Endothelial cell of umbilical vein (primary cell): ENCODE results near the gene SH3PXD2A. TPM values are rescaled to one million over a fixed set of nuclear protein-coding genes. Genes with fewer than 3 reads are reported as not detected.
A peak's percentile ranks its signal among the peaks of the same experiment; 100 is the strongest.

Experiments used
- BruUV-seq: library from RNA; stranded (reverse); fragments of 400-500 nt; replicated peaks from 2 replicates; lab custom pipeline; 2021; lab: Mats Ljungman, UMichigan
- CTCF ChIA-PET: fragments of 300-600, 350-600 bp; sonication (Branson Sonifier 250); formaldehyde crosslinking; loops from one replicate; lab custom pipeline; 2021; ENCODE audit warnings: antibody characterized with exemption, inconsistent platforms; lab: Charles Lee
- POLR2A ChIA-PET: fragments of 300-600, 350-600 bp; sonication (Branson Sonifier 250); formaldehyde crosslinking; loops from one replicate; lab custom pipeline; 2021; ENCODE audit warnings: antibody characterized with exemption, inconsistent platforms; lab: Charles Lee
- DNase-seq: peaks from one replicate; pipeline ENCODE4 v3.0.0-alpha.2; 2011; ENCODE audit warnings: low read depth, low spot score
- FAIRE-seq: peaks from 2 replicates; lab custom pipeline; 2011; peaks lifted over from hg19 to GRCh38; lab: Jason Lieb, UNC
- H2AFZ ChIP-seq: 2 replicates; pipeline ENCODE4 v1.6.0; 2012; ENCODE audit warnings: low read depth, low read length, control low read depth, inconsistent platforms
- H3K27ac ChIP-seq: 2 replicates; pipeline ENCODE4 v1.5.1; 2011; ENCODE audit warnings: low read depth, mild to moderate bottlenecking, control low read depth, low read length, moderate library complexity; ENCODE audit not compliant: insufficient read depth
- H3K27me3 ChIP-seq, 2 experiments: 2 replicates each; pipeline versions ENCODE4 v1.6.0 to v1.6.1; 2011; ENCODE audit warnings: low read length in 2 of 2, mixed read lengths in 1 of 2; ENCODE audit not compliant: control insufficient read depth in 2 of 2, insufficient read depth in 2 of 2
- H3K36me3 ChIP-seq, 2 experiments: 2 replicates in 1 of 2; 3 replicates in 1 of 2; pipeline ENCODE4 v1.5.1; 2011; ENCODE audit warnings: low read length in 2 of 2, mild to moderate bottlenecking in 1 of 2, moderate library complexity in 1 of 2; ENCODE audit not compliant: control insufficient read depth in 2 of 2, insufficient read depth in 2 of 2; ENCODE audit errors: extremely low read depth in 1 of 2
- H3K4me1 ChIP-seq: 3 replicates; pipeline ENCODE4 v1.5.1; 2011; ENCODE audit warnings: mild to moderate bottlenecking, low read length; ENCODE audit not compliant: control insufficient read depth, insufficient read depth; ENCODE audit errors: extremely low read depth
- H3K4me2 ChIP-seq: 2 replicates; pipeline ENCODE4 v1.6.1; 2011; ENCODE audit warnings: low read length, control low read depth, mixed read lengths; ENCODE audit not compliant: insufficient read depth
- H3K4me3 ChIP-seq, 3 experiments: fragments of 200-600 bp in 1 of 3; sonication (generic), shearing (Covaris generic) in 1 of 3; replicated peaks in 1 of 3; 2 replicates each; pipeline ENCODE4 v1.5.1; 2011 to 2016; ENCODE audit warnings: control low read depth in 3 of 3, low read length in 3 of 3, mild to moderate bottlenecking in 2 of 3, inconsistent platforms in 1 of 3, low read depth in 1 of 3, moderate library complexity in 1 of 3; ENCODE audit not compliant: insufficient read depth in 1 of 3
- H3K79me2 ChIP-seq: 2 replicates; pipeline ENCODE4 v1.6.0; 2012; ENCODE audit warnings: low read length, inconsistent platforms; ENCODE audit not compliant: control insufficient read depth, insufficient read depth
- H3K9ac ChIP-seq: replicated peaks from 2 replicates; pipeline ENCODE3; 2011; ENCODE audit warnings: low read length, control low read depth; ENCODE audit not compliant: insufficient read depth; ENCODE audit errors: extremely low read depth
- H3K9me1 ChIP-seq: replicated peaks from 3 replicates; pipeline ENCODE4 v1.6.0; 2011; ENCODE audit warnings: mild to moderate bottlenecking, low read length; ENCODE audit not compliant: control insufficient read depth, insufficient read depth; ENCODE audit errors: extremely low read depth
- H3K9me3 ChIP-seq: replicated peaks from 2 replicates; pipeline ENCODE4 v1.5.1; 2012; ENCODE audit warnings: low read length, inconsistent platforms; ENCODE audit not compliant: control insufficient read depth, insufficient read depth
- H4K20me1 ChIP-seq: replicated peaks from 2 replicates; pipeline ENCODE3; 2011; ENCODE audit warnings: mild to moderate bottlenecking, low read length; ENCODE audit not compliant: control insufficient read depth, insufficient read depth; ENCODE audit errors: extremely low read depth
- MYC ChIP-seq: IDR thresholded peaks from one replicate; pipeline ENCODE4 v1.6.1; 2011; ENCODE audit warnings: mild to moderate bottlenecking, low read depth, low read length
- dilution Hi-C: fragments of 300-500 bp; cut with MboI; formaldehyde crosslinking; loops from one replicate; pipeline ENCODE4 v1.15.0; 2019; ENCODE audit warnings: low sequenced_read_pairs; ENCODE audit not compliant: extremely low pct_ligation_motif_present
- intact Hi-C: fragments of 100-400 bp; cut with micrococcal nuclease; formaldehyde crosslinking; loops from one replicate; pipeline ENCODE4 v1.10.0; 2022
- polyA plus RNA-seq, 4 experiments: library from polyadenylated mRNA; depleted of rRNA in 3 of 4; stranded (reverse) in 3 of 4; unstranded in 1 of 4; fragments of >200 nt; gene quantifications; 2 replicates each; pipeline versions ENCODE4 v1.2.1 to v1.2.3, GENCODE V29; 2011 to 2012; ENCODE audit warnings: missing spikeins in 1 of 4
- total RNA-seq: library from RNA; stranded (reverse); gene quantifications from 2 replicates; pipeline ENCODE4 v1.2.3, GENCODE V29; 2021
- TF ChIP-seq, protein P1 (sequence below), 2 donors: IDR thresholded peaks; 1 replicate in 1 of 2; 2 replicates in 1 of 2; pipeline ENCODE4 v1.5.1; 2011; ENCODE audit warnings: low read length in 2 of 2, mild to moderate bottlenecking in 2 of 2, moderate library complexity in 2 of 2, control low read depth in 1 of 2, inconsistent platforms in 1 of 2, low read depth in 1 of 2; ENCODE audit not compliant: insufficient read depth in 1 of 2; ENCODE audit errors: extremely low read depth in 1 of 2

SH3PXD2A gene
- total and polyA plus RNA-seq, 2 donors (not counting 3 experiments of a cell fraction or from before 2014, with no cell fraction given) = 1.4 to 5.1 TPM

DNA sequence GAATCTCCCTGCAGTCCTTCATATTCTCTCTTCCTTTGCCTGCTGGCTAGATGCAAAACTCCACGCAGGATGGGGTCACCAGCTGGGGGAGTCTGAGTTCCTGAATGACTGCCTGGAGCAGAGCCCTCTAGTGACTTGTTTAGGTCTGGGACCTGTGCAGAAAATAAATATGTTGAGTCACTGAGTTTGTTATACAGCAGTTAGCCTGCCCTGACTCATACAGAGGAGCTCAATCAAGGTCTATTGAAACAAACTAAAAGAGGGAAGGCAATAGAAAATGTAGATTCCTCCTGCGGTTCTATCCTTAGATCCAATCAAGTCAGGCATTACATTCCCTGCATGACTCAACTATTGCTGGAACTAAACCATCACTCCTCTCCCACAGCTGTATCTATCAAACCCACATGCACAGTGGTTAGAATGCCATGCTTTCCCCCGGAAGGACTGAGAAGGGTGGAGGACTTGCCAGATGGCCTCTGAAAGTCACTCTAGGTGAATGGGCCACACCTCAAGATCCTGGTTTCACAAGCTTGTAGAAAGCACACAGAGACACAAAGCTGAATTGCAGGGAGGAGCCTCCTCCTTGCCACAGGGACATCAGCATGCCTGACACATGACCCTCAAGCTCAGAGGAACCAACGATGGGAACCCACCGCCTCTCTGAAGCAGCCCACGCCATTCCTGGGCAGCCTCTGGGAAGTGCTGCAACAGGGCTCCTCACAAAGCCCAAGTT is 73.9 kb downstream of the SH3PXD2A start:
- dilution Hi-C loops (no loop called here), intact Hi-C loops (loop anchor here (1.0 to 2.0 kb wide), 2 partner anchors 31 to 78 kb away; no protein-coding TSS in a partner anchor)
- DNase-seq = peak; percentile 22
- peak; percentile 70 for FAIRE-seq
- Histone ChIP-seq H2AFZ (no peak overlapping the region), H3K27ac (no peak overlapping the region), H3K4me2 (no peak overlapping the region), H3K9ac (no peak overlapping the region), H3K27me3 (no peaks in the 10 kb centered on the region), H3K4me3 (no peak overlapping the region), H3K4me1 (no peaks in the 10 kb centered on the region), H3K9me1 (no peaks in the 10 kb centered on the region), H4K20me1 (no peaks in the 10 kb centered on the region), H3K79me2 (no peaks in the 10 kb centered on the region), H3K36me3 (no peaks in the 10 kb centered on the region), H3K9me3 (no peaks in the 10 kb centered on the region)
- no TSS peak for BruUV-seq
- TF ChIP-seq, protein P1, sequence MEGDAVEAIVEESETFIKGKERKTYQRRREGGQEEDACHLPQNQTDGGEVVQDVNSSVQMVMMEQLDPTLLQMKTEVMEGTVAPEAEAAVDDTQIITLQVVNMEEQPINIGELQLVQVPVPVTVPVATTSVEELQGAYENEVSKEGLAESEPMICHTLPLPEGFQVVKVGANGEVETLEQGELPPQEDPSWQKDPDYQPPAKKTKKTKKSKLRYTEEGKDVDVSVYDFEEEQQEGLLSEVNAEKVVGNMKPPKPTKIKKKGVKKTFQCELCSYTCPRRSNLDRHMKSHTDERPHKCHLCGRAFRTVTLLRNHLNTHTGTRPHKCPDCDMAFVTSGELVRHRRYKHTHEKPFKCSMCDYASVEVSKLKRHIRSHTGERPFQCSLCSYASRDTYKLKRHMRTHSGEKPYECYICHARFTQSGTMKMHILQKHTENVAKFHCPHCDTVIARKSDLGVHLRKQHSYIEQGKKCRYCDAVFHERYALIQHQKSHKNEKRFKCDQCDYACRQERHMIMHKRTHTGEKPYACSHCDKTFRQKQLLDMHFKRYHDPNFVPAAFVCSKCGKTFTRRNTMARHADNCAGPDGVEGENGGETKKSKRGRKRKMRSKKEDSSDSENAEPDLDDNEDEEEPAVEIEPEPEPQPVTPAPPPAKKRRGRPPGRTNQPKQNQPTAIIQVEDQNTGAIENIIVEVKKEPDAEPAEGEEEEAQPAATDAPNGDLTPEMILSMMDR (IDR thresholded peaks at IDR 0.05; ENCODE audit: extremely low read depth in 1 of 2, insufficient read depth in 1 of 2, low read depth in 1 of 2, low read length in 2 of 2) = peak; percentile 12 to 21
- TF ChIP-seq MYC = no peak
- ChIA-PET CTCF (interaction anchor here (0.6 to 2.2 kb wide), 12 partner anchors 8 to 74 kb away, joined by 3 to 13 read pairs (median 4); partner anchors contain the start of gene SH3PXD2A), POLR2A (no interaction called here)
